Duodenal mucosa (tissue), 2 donors: ENCODE measurements around the gene KIR3DL1.
"Not testable (repeated sequence)": the region's sequence is repeated elsewhere in the genome, so short reads cannot be mapped to it uniquely, and the experiment has no call there.

Experiments used
- H3K27ac ChIP-seq: one replicate; pipeline ENCODE4 v1.7.0; 2013; ENCODE audit warnings: low read depth, low read length
- H3K27me3 ChIP-seq, 2 donors: one replicate each; pipeline ENCODE4 v1.7.0; 2013; ENCODE audit warnings: low read length in 2 of 2, control low read depth in 1 of 2; ENCODE audit not compliant: insufficient read depth in 2 of 2, control insufficient read depth in 1 of 2
- H3K36me3 ChIP-seq, 2 donors: one replicate each; pipeline ENCODE4 v1.7.0; 2013; ENCODE audit warnings: low read length in 2 of 2, control low read depth in 1 of 2; ENCODE audit not compliant: insufficient read depth in 2 of 2, control insufficient read depth in 1 of 2
- H3K4me1 ChIP-seq, 2 donors: one replicate each; pipeline ENCODE4 v1.7.0; 2013; ENCODE audit warnings: low read length in 2 of 2, control low read depth in 1 of 2; ENCODE audit not compliant: insufficient read depth in 2 of 2, control insufficient read depth in 1 of 2
- H3K4me3 ChIP-seq, 2 donors: one replicate each; pipeline ENCODE4 v1.7.0; 2013; ENCODE audit warnings: low read length in 2 of 2, low read depth in 1 of 2
- H3K9ac ChIP-seq, 2 donors: one replicate each; pipeline ENCODE4 v1.7.0; 2013; ENCODE audit warnings: low read length in 2 of 2, low read depth in 1 of 2
- H3K9me3 ChIP-seq, 2 donors: one replicate each; pipeline ENCODE4 v1.7.0; 2013; ENCODE audit warnings: low read length in 2 of 2, control low read depth in 1 of 2; ENCODE audit not compliant: control insufficient read depth in 1 of 2

KIR3DL1 gene

DNA sequence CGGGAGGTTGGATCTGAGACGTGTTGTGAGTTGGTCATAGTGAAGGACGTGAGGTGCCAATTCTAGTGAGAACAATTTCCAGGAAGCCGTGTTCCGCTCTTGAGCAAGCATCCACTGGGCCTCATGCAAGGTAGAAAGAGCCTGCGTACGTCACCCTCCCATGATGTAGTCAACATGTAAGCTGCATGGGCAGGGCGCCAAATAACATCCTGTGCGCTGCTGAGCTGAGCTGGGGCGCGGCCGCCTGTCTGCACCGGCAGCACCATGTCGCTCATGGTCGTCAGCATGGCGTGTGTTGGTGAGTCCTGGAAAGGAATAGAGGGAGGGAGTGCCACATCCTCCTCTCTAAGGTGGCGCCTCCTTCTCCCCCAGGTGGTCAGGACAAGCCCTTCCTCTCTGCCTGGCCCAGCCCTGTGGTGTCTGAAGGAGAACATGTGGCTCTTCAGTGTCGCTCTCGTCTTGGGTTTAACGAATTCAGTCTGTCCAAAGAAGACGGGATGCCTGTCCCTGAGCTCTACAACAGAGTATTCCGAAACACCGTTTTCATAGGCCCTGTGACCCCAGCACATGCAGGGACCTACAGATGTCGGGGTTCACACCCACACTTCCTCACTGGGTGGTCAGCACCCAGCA lies 30.1 kb upstream of the KIR3DL1 start:
- H3K4me3 ChIP-seq, H3K27ac ChIP-seq, H3K9me3 ChIP-seq: not testable (repeated sequence)

GRCh38 chr19:54788154-54788553 lies 28.1 kb upstream of the KIR3DL1 start:
- H3K4me3 ChIP-seq, H3K36me3 ChIP-seq, H3K9ac ChIP-seq, H3K4me1 ChIP-seq, H3K27ac ChIP-seq, H3K27me3 ChIP-seq, H3K9me3 ChIP-seq: not testable (repeated sequence)

More for the DNA sequence above, 30.1 kb upstream of the KIR3DL1 start:
- H3K9ac ChIP-seq, H3K36me3 ChIP-seq, H3K27me3 ChIP-seq, H3K4me1 ChIP-seq: not testable (repeated sequence)

- no peaks in the 10 kb centered on the region for H3K4me1 ChIP-seq
- H3K9ac ChIP-seq: no peak overlapping the region
- H3K4me3 ChIP-seq: no peak overlapping the region
- no peaks in the 10 kb centered on the region for H3K9me3 ChIP-seq
- no peaks in the 10 kb centered on the region for H3K27me3 ChIP-seq
- no peak overlapping the region for H3K27ac ChIP-seq
- H3K36me3 ChIP-seq: no peaks in the 10 kb centered on the region
Measured at GRCh38 chr19:54790711-54791110, 25.6 kb upstream of the KIR3DL1 start.

GRCh38 chr19:54791476-54791875 lies 24.8 kb upstream of the KIR3DL1 start:
- no peaks in the 10 kb centered on the region for H3K4me1 ChIP-seq
- no peak overlapping the region for H3K27ac ChIP-seq
- H3K9ac ChIP-seq: no peak overlapping the region
- no peaks in the 10 kb centered on the region for H3K9me3 ChIP-seq
- H3K36me3 ChIP-seq: no peaks in the 10 kb centered on the region
- no peak overlapping the region for H3K4me3 ChIP-seq
- H3K27me3 ChIP-seq: no peaks in the 10 kb centered on the region

DNA sequence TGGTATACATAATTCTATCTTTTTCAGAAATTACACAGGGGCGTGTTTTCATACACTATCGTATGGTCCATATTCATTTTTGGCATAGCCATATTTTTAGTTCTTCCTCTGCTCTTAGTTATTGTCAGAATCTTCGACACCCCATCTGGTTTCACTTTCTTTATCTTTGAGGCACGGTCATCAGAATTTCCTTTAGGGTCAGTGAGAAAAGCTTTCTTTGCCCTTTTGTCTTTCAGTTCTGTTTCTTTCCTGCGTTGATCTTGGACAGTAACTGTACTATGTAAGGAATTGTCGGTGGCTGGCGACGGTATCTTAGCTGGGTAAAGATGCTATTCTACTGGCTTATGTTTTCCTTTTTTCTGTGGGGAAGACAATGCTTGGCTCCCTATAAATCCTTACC lies 23.5 kb upstream of the KIR3DL1 start:
- Histone ChIP-seq H3K9ac (no peak overlapping the region), H3K27ac (no peak overlapping the region), H3K9me3 (no peaks in the 10 kb centered on the region), H3K36me3 (no peaks in the 10 kb centered on the region), H3K27me3 (no peaks in the 10 kb centered on the region), H3K4me1 (no peaks in the 10 kb centered on the region), H3K4me3 (peak overlapping the region; percentile 46 to 58)

DNA sequence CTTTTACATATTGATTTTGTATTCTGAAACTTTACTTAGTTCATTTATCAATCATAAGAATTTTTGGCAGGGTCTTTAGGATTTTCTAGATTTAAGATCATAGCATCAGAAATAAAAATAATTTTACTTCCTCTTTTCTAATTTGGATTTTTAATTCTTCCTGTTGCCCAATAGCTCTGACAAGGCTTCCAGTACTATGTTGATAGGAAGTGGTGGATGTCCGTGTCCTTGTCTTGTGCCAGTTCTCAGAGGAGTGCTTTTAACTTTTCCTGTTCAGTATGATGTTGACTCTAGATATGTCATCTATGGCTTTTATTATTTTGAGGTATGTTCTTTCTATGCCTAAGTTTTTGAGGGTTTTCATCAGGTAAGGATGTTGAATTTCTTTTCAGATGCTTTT lies 20.5 kb upstream of the KIR3DL1 start:
- no peaks in the 10 kb centered on the region for H3K4me1 ChIP-seq
- H3K9me3 ChIP-seq: no peaks in the 10 kb centered on the region
- H3K9ac ChIP-seq: no peak overlapping the region
- H3K4me3 ChIP-seq: no peak overlapping the region
- H3K27me3 ChIP-seq: no peaks in the 10 kb centered on the region
- no peaks in the 10 kb centered on the region for H3K36me3 ChIP-seq
- no peak overlapping the region for H3K27ac ChIP-seq

DNA sequence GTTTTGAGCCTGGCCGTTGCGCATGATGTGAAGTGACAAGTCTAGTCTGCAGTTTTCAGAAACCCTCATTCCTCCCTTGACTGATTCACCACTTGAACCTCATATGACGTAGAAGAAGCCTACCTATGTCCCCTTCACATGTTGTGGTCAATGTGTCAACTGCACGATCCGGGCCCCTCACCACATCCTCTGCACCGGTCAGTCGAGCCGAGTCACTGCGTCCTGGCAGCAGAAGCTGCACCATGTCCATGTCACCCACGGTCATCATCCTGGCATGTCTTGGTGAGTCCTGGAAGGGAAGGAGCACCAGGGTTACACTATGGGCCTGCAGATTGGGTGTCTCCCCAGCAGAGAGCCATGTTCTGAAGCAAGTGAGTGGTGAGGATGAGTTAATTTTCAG lies 12.9 kb upstream of the KIR3DL1 start, which contains the start of gene KIR2DL4:
Gene KIR2DL4 (plus strand): TSS at position 201 of the 400 bp plus-strand sequence. CDS start 42 bp downstream, at position 243.
- peaks cover 0 to 11% of the 10 kb centered on the region in 2 donors for H3K27me3 ChIP-seq
- H3K27ac ChIP-seq: no peak within 1 kb of the TSS
- H3K9me3 ChIP-seq: no peaks in the 10 kb centered on the region
- no peaks in the 10 kb centered on the region for H3K36me3 ChIP-seq
- no peaks in the 10 kb centered on the region for H3K4me1 ChIP-seq
- no peak within 1 kb of the TSS for H3K9ac ChIP-seq
- H3K4me3 ChIP-seq: no peak within 1 kb of the TSS

DNA sequence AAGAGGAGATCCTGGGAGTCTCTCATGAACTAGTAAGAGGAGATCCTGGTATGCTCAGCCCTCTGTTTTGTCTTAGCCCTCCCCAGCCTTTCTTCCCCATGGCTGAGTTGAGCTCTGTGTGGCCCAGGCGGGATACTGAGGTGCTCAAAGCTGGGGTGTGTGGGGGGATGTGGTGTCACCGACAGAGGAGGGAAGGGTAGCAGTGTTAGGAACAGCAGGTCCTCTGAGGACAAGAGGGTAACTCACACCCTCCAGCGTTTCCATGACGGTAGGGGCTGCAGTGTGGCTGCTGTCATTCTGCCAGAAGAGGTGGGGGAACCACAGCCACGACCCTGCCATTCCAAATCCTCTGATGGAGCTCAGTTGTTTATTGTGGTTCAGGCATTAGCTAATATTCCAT lies 12.2 kb upstream of the KIR3DL1 start:
- Histone ChIP-seq H3K36me3 (no peaks in the 10 kb centered on the region), H3K27ac (no peak overlapping the region), H3K4me3 (no peak overlapping the region), H3K4me1 (no peaks in the 10 kb centered on the region), H3K9ac (no peak overlapping the region), H3K27me3 (peaks cover 0 to 11% of the 10 kb centered on the region in 2 donors), H3K9me3 (no peaks in the 10 kb centered on the region)

- H3K9ac ChIP-seq: no peak overlapping the region
- no peak overlapping the region for H3K4me3 ChIP-seq
- H3K36me3 ChIP-seq: no peaks in the 10 kb centered on the region
- no peaks in the 10 kb centered on the region for H3K9me3 ChIP-seq
- H3K27ac ChIP-seq: no peak overlapping the region
- H3K27me3 ChIP-seq: peaks cover 0 to 11% of the 10 kb centered on the region in 2 donors
- no peaks in the 10 kb centered on the region for H3K4me1 ChIP-seq
Measured at GRCh38 chr19:54804571-54804970, 11.7 kb upstream of the KIR3DL1 start.

- H3K4me1 ChIP-seq: no peaks in the 10 kb centered on the region
- no peak overlapping the region for H3K27ac ChIP-seq
- no peak overlapping the region for H3K4me3 ChIP-seq
- no peaks in the 10 kb centered on the region for H3K9me3 ChIP-seq
- H3K36me3 ChIP-seq: no peaks in the 10 kb centered on the region
- H3K9ac ChIP-seq: no peak overlapping the region
- H3K27me3 ChIP-seq: peaks cover 0 to 11% of the 10 kb centered on the region in 2 donors
Measured at GRCh38 chr19:54805665-54806515, 10.4 kb upstream of the KIR3DL1 start.
